CD4-positive, alpha-beta T cell treated with Interleukin-12 subunit alpha and Interleukin-12 subunit beta, for 1 hour (primary cell): ENCODE data around the gene TUBA3D.
A peak's percentile ranks its signal among the peaks of the same experiment; 100 is the strongest.
"Not testable (repeated sequence)": the region's sequence is repeated elsewhere in the genome, so short reads cannot be mapped to it uniquely, and the experiment has no call there.

Source experiments
- DNase-seq: peaks from one replicate; pipeline ENCODE4 v3.0.0-alpha.2; 2020

Gene TUBA3D

DNA sequence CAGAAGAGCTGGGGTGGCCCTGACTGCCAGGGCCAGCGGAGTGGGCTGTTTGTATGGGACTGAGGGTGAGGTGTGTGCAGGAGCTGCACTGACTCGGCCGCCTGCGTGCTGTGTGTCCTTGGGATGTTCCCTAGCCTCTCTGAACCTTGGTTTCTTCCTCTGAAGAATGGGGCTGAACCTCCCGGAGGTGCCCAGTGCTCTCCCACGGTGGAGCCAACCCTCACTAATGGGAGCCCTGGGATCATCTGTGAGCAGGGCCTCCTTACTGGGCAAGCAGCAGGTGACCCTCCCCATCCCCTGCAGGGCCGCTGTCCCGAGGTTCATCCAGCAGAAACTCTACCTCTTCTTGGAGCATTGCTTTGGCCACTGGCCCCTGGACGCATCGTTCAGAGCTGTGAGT is 40.1 kb downstream of the TUBA3D start:
- no peak for DNase-seq

DNA sequence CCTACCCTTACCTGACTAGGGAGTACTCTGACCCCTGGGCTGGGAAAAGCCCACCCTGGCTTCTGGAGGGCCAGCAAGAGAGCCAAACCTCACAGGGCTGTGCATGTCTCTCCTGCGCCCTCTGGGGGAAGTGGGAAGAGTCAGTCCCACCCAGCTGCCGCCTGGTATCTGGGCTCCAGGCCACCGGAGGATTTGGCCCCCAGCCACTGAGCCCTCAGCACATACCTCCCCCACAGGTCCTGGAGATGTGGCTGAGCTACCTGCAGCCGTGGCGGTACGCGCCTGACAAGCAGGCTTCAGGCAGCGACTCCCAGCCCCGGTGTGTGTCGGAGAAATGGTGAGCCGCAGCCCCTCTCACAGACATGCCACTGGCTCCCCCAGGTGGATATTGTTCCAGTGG is 40.7 kb downstream of the TUBA3D start:
- DNase-seq = not testable (repeated sequence)

DNA sequence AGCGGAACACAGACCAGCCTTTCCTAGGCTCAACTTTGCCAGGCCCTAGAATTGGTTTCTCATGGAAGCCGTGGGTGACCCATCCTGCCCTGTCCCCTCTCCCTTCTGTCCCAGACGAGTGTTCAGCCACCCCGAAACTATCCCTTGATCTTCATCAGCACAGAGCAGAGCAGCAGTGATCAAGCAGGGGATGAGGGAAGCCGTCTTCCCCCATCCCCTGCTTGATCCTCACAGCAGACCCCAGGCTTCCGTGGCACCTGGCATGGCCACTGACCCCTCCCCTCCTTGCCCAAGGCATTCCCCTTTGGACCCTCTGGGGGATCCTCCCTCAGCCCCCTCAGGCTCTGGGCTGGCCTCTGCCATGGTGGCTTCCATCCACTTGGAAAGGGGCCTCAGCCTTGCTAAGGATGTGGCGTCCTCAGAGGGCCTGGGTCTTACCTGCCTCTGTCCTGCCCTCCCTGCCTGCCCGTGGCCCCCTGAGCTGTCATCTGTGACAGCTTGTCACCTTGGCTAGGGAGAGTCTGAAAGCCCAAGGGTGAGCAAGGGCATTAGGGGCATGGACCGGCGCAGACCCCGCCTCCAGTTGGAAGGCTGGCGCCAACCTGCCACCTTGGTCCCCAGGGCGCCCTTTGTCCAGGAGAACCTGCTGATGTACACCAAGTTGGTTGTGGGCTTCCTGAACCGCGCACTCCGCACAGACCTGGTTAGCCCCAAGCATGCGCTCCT is 41.4 kb downstream of the TUBA3D start:
- DNase-seq = no peak

DNA sequence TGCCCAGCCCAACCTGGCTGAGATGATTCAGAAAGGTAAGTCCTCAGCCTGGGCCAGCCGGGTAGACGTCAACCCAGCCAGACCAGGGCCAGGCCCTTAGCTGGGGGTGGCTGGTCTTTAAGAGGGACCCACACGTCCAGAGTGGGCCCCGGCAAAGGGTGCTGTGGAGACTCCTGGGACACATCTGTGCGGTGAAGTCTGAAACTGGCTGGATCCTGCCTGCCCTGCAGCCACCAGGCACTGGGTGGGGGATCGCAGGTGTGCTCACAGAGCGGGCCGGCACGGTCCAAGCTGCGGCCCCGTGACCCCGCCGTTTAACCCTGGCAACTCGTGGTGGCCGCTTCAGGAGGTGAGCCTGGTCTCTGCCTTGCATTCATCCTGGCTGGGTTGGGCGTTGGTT is 41.9 kb downstream of the TUBA3D start:
- not testable (repeated sequence) for DNase-seq

DNA sequence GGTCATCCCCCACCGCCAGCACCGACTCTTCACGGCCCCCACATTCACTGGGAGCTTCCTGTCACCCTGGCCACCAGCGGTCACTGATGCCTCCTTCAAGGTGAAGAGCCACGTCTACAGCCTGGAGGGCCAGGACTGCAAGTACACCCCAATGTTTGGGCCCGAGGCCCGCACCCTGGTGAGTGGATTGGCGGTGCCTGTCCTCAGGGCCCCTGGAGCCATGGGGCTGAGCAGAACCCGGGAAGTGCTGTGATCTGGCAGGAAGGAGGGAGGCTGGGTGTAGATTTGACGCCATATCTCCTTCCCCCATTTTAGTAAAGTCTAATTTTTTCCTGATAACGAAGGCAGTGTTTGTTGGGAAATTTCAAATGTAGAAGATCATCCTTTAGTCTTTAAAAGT is 42.6 kb downstream of the TUBA3D start:
- DNase-seq = not testable (repeated sequence)

DNA sequence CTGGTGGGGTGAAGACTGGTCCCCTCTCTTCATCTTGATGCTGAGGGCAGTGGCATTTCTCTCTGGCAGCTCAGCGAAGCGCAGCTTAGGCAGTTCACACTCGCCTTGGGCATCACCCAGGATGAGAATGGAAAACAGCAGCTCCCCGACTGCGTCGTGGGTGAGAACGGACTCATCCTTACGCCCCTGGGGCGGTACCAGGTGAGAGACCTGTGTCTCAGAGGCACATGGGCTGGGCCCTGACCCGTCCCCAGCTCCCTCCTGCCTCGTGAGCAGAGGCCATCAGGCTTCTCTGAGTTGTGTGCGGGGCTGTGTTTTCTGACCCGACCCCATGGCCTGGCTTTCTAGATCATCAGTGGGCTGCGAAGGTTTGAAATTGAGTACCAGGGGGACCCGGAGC is 43.5 kb downstream of the TUBA3D start:
- DNase-seq = no peak

DNA sequence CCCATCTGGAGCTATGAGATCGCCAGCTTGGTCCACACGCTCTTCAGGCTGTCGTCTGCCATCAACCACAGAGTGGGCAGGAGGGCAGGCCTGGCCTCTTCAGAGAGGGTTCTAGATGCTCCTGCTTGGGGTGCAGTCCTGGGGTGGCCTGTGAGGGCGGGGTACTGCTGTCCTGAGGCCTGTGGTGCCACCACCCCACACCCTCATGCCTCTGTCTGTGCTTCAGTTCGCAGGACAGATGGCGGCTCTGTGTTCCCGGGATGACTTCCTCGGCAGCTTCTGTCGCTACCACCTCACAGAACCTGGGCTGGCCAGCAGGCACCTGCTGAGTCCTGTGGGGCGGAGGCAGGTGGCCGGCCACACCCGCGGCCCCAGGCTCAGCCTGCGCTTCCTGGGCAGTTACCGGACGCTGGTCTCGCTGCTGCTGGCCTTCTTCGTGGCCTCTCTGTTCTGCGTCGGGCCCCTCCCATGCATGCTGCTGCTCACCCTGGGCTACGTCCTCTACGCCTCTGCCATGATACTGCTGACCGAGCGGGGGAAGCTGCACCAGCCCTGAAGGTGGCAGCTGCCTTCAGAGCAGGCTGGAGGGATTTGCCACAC is 44.1 kb downstream of the TUBA3D start:
- not testable (repeated sequence) for DNase-seq

DNA sequence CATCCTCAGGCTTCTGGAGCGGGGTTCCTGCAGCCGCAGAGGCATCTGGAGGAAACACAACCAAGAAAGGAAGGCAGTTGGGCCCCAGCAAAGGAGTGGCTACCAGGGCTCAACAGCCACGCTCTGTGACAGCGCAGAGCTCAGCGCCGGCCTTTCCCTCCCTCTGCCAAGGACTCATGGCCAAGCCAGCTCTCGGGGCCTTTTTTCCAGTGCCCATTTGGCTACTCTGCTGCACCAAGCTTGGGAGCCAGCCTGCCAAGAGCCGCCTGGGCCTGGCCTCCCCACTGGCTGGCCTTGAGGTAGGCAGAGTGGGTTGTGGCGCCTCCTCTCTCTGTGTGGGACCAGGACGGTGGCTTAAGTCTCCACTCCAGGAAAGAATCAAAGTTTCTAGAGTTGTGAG is 44.6 kb downstream of the TUBA3D start:
- no peak for DNase-seq

DNA sequence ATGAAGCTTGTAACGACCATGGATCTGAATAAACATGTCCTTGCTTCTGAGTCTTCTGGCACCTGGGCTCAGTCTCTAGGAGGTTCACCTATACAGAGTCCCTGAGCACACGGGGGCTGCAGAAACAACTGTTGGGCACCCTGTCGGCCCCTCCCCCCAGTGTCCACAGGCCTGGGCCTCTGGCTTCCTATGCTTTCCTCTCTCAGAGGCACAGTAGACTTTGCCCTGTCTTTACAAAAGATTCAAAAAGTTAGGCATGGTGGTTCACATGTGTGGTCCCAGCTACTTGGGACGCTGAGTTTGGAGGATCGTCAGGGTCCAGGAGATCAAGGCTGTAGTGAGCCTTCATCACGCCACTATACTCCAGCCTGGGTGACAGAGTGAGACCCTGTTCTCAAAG is 45.6 kb downstream of the TUBA3D start:
- not testable (repeated sequence) for DNase-seq

DNA sequence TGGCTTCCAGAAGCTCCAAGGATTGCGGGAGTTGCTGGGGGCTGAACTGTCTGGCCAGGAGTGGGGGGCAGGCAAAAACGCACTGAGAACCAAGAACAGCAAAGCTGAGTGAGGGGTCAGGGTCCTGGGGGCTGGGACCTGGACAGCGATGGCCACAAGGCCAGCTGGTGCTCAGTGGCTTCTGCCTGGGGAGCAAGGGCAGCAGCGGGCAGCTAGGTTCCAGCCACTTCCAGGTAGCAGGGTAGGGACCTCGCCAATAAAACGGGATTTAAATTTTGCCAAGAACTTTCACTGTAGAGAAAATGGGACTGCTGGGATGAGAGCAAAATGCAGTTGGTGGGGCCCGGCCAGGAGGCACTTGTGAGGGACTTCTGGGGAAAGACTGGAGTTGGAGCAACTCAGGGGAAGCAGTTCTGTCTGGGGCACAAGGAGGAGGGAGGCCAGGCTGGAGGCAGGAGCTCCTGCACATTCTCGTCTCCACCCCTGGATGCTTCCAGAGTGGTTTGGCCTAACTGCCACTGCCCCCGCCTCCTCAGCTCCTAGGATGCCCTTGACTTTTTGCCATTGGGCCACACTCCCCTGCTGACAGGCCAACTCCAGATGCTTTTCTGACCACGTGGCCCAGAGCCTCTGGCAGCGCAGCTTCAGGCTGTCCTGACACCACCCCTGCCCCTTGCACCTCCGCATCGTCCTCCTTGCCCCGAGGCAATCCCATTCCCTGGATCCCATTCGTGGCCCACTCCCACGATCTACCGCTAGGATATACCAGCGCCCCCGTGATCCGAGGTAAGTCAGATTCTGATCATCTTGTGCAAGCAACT is 46.3 kb downstream of the TUBA3D start:
- DNase-seq = no peak

DNA sequence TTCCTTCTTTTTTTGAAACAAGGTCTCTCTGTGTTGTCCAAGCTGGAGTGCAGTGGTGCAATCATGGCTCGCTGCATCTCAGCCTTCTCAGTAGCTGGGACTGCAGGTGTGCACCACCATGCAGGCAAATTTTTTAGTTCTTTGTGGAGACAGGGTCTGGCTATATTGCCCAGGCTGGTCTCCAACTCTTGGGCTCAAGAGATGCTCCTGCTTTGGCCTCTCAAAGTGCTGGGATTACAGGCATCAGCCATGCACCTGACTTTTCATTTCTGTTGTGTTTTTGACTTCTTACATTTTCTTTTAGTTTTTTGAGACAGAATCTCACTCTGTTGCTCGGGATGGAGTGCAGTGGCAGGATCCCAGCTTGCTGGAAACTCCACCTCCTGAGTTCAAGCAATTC is 49.3 kb downstream of the TUBA3D start:
- DNase-seq = not testable (repeated sequence)

DNA sequence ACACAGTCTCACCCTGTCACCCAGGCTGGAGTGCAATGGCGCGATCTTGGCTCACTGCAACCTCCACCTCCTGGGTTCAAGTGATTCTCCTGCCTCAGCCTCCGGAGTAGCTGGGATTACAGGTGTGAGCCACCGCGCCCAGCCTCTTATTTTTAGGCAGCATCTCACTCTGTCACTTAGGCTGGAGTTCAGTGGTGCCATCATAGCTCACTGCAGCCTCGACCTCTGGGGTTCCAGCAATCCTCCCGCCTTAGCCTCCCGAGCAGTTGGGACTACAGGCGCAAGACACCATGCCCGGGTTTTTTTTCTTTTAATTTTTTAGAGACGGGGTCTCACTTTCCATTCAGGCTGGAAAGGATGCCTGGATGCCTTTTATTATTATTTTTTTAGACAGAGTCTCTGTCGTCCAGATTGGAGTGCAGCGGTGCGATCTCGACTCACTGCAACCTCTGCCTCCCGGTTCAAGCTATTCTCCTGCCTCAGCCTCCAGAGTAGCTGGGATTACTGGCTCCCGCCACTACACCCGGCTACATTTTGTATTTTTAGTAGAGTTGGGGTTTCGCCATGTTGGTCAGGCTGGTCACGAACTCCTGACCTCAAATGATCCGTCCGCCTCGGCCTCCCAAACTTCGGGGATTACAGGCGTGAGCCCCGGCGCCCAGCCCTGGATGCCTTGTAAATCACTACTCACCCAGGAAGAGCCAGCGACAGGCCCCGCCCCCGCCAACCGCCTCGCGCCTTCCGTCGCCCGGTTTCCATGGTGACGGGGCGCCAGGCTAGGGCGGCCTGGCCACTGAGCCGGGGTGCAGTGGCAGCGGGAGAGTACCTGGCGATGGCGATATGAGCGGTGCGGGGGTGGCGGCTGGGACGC is 51.4 kb downstream of the TUBA3D start, which contains the start of gene CCDC74A:
Gene CCDC74A (plus strand): TSS at position 758 of the 871 bp plus-strand sequence. CDS start 83 bp downstream, at position 841.
- peak; percentile 86 for DNase-seq

DNA sequence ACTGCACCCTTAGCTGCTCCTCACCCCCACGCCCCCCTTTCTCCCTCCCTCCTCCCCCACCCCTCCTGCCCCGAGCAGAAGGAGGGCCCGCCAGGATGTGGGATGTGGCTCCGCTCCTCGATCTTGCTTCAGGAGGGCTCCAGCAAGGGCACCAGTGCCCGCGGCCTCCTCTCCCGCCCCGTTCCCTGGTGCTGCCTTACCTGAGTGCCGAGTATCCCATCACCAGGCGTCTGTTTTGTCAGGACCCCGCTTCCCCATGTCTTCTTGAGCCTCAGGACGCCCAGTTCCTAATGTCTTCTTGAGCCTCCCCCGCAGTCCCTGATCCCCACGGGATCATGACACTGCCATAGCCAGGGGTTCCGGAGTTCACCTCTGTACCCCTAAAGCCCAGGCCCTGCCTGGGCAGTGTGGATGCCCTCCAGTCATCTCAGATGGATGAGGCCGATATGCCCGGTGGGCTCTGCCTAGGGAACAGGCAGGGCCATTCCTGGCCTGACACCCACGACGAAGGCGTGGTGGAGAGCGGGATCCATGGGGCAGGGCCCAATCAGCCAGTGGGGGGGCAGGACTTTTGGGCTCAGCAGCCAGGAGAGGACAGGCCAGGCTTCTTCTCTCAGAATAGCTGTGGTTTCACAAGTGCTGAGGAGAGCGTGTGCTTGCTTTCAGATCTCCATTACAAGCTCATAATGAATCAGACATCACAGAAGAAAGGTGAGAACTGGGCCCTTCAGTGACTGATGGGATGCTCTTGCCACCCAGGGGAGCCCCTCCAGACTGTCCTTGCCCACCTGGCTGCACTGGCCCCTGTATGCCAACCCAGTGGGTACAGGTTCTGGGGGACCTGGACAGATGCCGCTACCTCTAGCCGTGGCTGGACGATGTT is 53.3 kb downstream of the TUBA3D start:
- DNase-seq = not testable (repeated sequence)

DNA sequence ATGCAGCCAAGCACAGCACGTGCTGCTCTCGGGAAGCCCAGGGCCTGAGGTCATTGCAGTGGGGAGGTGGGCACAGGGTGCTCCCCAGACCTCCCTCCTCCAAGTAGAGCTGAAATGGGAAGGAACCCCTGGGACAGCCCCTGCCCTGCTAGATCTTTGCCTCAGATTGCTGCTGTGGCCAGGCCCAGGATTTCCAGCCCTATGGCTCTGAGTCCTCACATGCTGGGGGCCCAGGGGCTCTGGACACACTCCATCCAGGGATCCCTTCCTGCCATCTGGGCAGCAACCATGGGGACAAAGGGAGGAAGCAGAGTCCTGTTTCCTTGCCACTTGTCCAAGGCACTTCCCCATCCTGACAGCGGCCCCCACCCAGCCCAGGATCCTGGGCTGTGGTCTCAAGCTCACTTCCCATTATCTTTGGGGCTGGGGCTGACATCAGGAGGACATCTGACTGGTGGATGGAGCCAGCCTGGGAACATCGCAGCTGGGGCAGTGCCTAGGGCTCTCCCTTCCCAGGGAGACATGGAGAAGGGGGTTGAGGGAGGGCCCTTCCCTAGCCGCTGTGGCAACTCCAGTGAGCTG is 54.0 kb downstream of the TUBA3D start:
- DNase-seq = not testable (repeated sequence)

DNA sequence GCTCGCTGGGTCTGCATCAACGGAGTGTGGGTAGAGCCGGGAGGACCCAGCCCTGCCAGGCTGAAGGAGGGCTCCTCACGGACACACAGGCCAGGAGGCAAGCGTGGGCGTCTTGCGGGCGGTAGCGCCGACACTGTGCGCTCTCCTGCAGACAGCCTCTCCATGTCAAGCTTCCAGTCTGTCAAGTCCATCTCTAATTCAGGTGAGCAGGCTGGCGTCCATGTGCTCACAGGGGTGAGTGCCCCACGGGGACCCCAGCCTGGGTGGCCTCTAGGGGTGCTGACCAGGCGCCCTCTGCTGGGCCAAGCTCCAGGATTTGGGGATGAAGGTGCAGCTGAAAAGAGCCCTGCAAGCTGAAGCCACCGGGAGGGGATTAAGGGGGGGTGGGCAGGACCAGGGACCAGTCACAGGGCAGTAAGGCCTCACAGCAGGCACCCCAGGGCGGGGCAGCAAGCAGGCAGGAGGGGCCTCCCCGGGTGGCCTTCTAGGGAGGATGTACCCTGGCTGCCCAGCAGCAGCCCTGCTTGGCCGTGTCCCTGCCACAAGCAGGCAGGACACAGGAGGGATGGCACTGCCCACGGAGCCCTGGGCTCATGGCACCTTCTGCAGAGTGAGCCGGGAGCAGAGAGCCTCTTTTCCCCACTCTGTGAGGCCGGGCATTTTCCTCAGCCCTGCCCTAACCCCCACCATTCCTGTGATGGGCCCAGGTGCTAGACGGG is 54.9 kb downstream of the TUBA3D start:
- DNase-seq = not testable (repeated sequence)

DNA sequence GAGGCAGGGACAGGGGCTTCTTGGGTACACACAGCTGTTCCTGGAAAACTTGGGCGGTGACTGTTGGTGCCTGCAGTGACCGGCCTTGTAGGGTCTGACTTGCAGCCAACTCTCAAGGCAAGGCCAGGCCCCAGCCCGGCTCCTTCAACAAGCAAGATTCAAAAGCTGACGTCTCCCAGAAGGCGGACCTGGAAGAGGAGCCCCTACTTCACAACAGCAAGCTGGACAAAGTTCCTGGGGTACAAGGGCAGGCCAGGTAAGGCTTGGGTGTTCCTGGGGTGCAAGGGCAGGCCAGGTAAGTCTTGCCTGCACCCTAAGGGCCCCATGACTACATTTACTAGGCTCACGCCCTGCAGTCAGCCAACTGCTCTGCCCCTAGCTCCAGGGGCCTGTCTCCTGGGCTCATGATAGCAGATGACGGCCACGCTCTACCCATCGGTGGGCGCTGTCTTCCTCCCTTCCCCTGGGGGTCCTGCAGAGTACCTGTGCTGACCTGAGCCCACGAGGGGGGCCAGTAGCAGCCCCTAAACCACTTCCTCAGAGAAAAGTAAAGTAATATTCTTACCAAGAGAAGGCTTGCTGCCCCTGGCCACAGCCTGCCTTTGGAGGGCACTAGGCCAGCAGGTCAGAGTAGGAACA is 55.7 kb downstream of the TUBA3D start:
- DNase-seq = not testable (repeated sequence)
